Jurkat, Clone E6-1 (cell line): ENCODE data around the gene GPI.

Experiments
- DNase-seq: peaks from one replicate; pipeline ENCODE4 v3.0.0-alpha.2; 2011; ENCODE audit warnings: low read depth, low spot score
- H3K4me3 ChIP-seq: 2 replicates; pipeline ENCODE4 v1.5.1; 2011; ENCODE audit warnings: mild to moderate bottlenecking, low read length, control low read depth, moderate library complexity

Gene GPI

GRCh38 chr19:34430738-34431625, 66.0 kb downstream of the GPI start:
- no peak overlapping the region for H3K4me3 ChIP-seq
- peak; percentile 79 for DNase-seq

- H3K4me3 ChIP-seq: no peak overlapping the region
- DNase-seq: no peak
Measured at GRCh38 chr19:34431681-34432402, 66.8 kb downstream of the GPI start.

GRCh38 chr19:34432797-34433196, 67.8 kb downstream of the GPI start:
- no peak overlapping the region for H3K4me3 ChIP-seq
- no peak for DNase-seq

GRCh38 chr19:34436716-34437115, 71.7 kb downstream of the GPI start:
- DNase-seq: no peak
- no peak overlapping the region for H3K4me3 ChIP-seq

- DNase-seq: no peak
- no peak overlapping the region for H3K4me3 ChIP-seq
Measured at GRCh38 chr19:34448191-34448590, 83.2 kb downstream of the GPI start.
